PFSK-1 (cell line): ENCODE data around the gene DIP2C.

Experiments
- SIN3A ChIP-seq: IDR thresholded peaks from 2 replicates; pipeline ENCODE4 v1.6.1; 2012; ENCODE audit warnings: mild to moderate bottlenecking, low read length, moderate library complexity, borderline replicate concordance; ENCODE audit not compliant: insufficient read depth
- TF ChIP-seq, protein P1 (sequence below), 2 experiments: IDR thresholded peaks; 2 replicates each; pipeline versions ENCODE4 v1.6.1 to v1.8.0; 2011 to 2012; ENCODE audit warnings: low read depth in 2 of 2, low read length in 2 of 2, control low read depth in 1 of 2, inconsistent platforms in 1 of 2, mild to moderate bottlenecking in 1 of 2, moderate library complexity in 1 of 2; ENCODE audit not compliant: insufficient read depth in 1 of 2

DNA sequence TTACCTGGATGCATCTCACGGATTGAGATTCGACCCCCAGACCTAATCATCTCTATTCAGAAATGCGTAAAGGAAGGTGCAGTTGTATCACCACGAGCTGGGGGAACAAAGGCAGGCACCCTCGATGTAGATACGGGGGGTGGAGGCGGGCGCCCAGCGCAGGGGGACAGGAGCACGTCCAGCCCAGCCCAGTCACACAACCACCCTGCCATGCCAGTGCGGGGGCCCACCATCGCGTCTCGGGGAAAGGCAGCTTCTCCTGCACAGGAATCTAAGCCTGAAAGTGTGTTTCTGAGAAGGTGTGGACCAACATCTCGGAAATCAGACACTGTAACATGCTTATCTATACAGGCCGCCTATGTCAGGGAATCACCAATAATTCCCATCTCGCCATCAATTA lies 131.1 kb downstream of the DIP2C start:
- no peak for TF ChIP-seq SIN3A
- TF ChIP-seq, protein P1, sequence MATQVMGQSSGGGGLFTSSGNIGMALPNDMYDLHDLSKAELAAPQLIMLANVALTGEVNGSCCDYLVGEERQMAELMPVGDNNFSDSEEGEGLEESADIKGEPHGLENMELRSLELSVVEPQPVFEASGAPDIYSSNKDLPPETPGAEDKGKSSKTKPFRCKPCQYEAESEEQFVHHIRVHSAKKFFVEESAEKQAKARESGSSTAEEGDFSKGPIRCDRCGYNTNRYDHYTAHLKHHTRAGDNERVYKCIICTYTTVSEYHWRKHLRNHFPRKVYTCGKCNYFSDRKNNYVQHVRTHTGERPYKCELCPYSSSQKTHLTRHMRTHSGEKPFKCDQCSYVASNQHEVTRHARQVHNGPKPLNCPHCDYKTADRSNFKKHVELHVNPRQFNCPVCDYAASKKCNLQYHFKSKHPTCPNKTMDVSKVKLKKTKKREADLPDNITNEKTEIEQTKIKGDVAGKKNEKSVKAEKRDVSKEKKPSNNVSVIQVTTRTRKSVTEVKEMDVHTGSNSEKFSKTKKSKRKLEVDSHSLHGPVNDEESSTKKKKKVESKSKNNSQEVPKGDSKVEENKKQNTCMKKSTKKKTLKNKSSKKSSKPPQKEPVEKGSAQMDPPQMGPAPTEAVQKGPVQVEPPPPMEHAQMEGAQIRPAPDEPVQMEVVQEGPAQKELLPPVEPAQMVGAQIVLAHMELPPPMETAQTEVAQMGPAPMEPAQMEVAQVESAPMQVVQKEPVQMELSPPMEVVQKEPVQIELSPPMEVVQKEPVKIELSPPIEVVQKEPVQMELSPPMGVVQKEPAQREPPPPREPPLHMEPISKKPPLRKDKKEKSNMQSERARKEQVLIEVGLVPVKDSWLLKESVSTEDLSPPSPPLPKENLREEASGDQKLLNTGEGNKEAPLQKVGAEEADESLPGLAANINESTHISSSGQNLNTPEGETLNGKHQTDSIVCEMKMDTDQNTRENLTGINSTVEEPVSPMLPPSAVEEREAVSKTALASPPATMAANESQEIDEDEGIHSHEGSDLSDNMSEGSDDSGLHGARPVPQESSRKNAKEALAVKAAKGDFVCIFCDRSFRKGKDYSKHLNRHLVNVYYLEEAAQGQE (IDR thresholded peaks at IDR 0.05; ENCODE audit: insufficient read depth in 1 of 2, low read depth in 2 of 2, low read length in 2 of 2) = no peak
